Parathyroid adenoma (tissue), 2 donors: Measurements from ENCODE around the gene CDH4.

Experiments
- H2AFZ ChIP-seq: fragments of 300-600 bp; sonication (generic); one replicate; pipeline ENCODE4 v1.7.0; 2017; ENCODE audit warnings: antibody characterized with exemption, mild to moderate bottlenecking
- H3K27ac ChIP-seq: fragments of 300-600 bp; sonication (generic); one replicate; pipeline ENCODE4 v1.7.0; 2017
- H3K27me3 ChIP-seq: fragments of 300-600 bp; sonication (generic); one replicate; pipeline ENCODE4 v1.7.0; 2017; ENCODE audit warnings: low read length; ENCODE audit not compliant: control insufficient read depth, insufficient read depth
- H3K36me3 ChIP-seq: fragments of 300-600 bp; sonication (generic); one replicate; pipeline ENCODE4 v1.7.0; 2017; ENCODE audit warnings: low read length; ENCODE audit not compliant: control insufficient read depth, insufficient read depth
- H3K4me1 ChIP-seq: fragments of 300-600 bp; sonication (generic); one replicate; pipeline ENCODE4 v1.7.0; 2017; ENCODE audit warnings: control low read depth
- H3K4me2 ChIP-seq: fragments of 300-600 bp; sonication (generic); one replicate; pipeline ENCODE4 v1.7.0; 2017; ENCODE audit warnings: low read length
- H3K4me3 ChIP-seq: fragments of 300-600 bp; sonication (generic); one replicate; pipeline ENCODE4 v1.7.0; 2017; ENCODE audit warnings: low read depth, low read length
- H3K79me2 ChIP-seq: fragments of 300-600 bp; sonication (generic); one replicate; pipeline ENCODE4 v1.7.0; 2017; ENCODE audit warnings: control low read depth
- H3K9ac ChIP-seq: fragments of 300-600 bp; sonication (generic); one replicate; pipeline ENCODE4 v1.7.0; 2017; ENCODE audit warnings: mild to moderate bottlenecking
- H3K9me3 ChIP-seq: fragments of 300-600 bp; sonication (generic); one replicate; pipeline ENCODE4 v1.7.0; 2017; ENCODE audit warnings: low read length; ENCODE audit not compliant: control insufficient read depth
- CTCF ChIP-seq: fragments of 300-600 bp; sonication (generic); IDR thresholded peaks from one replicate; pipeline ENCODE4 v1.7.0; 2017; ENCODE audit warnings: antibody characterized with exemption, mild to moderate bottlenecking
- donor health status: primary hyperparathyroidism.

CDH4 gene

GRCh38 chr20:61660559-61660958 is 408.5 kb downstream of the CDH4 start:
- TF ChIP-seq CTCF, result no peak
- H3K9ac ChIP-seq, result no peak overlapping the region
- no peak overlapping the region for H3K27ac ChIP-seq
- no peaks in the 10 kb centered on the region for H3K4me1 ChIP-seq
- H2AFZ ChIP-seq, result no peak overlapping the region
- no peaks in the 10 kb centered on the region for H3K36me3 ChIP-seq
- no peak overlapping the region for H3K4me2 ChIP-seq
- H3K79me2 ChIP-seq, result no peaks in the 10 kb centered on the region
- H3K27me3 ChIP-seq, result no peaks in the 10 kb centered on the region
- H3K9me3 ChIP-seq, result no peaks in the 10 kb centered on the region
- no peak overlapping the region for H3K4me3 ChIP-seq

- Histone ChIP-seq H3K79me2 (no peaks in the 10 kb centered on the region), H3K9ac (no peak overlapping the region), H3K9me3 (no peaks in the 10 kb centered on the region), H3K4me2 (no peak overlapping the region), H3K27me3 (no peaks in the 10 kb centered on the region), H3K36me3 (no peaks in the 10 kb centered on the region), H2AFZ (no peak overlapping the region), H3K4me3 (no peak overlapping the region), H3K27ac (no peak overlapping the region), H3K4me1 (no peaks in the 10 kb centered on the region)
- no peak for TF ChIP-seq CTCF
Measured at GRCh38 chr20:61661025-61661424, 409.0 kb downstream of the CDH4 start.

- Histone ChIP-seq H3K27ac (no peak overlapping the region), H2AFZ (no peak overlapping the region), H3K27me3 (no peaks in the 10 kb centered on the region), H3K9me3 (no peaks in the 10 kb centered on the region), H3K4me1 (no peaks in the 10 kb centered on the region), H3K4me2 (no peak overlapping the region), H3K36me3 (no peaks in the 10 kb centered on the region), H3K9ac (no peak overlapping the region), H3K4me3 (no peak overlapping the region), H3K79me2 (no peaks in the 10 kb centered on the region)
- TF ChIP-seq CTCF, result no peak
Measured at GRCh38 chr20:61661583-61661982, 409.5 kb downstream of the CDH4 start.

GRCh38 chr20:61662226-61662967 is 410.3 kb downstream of the CDH4 start:
- H3K9me3 ChIP-seq, result no peaks in the 10 kb centered on the region
- TF ChIP-seq CTCF, result no peak
- H3K27me3 ChIP-seq, result no peaks in the 10 kb centered on the region
- H3K4me3 ChIP-seq, result no peak overlapping the region
- no peak overlapping the region for H2AFZ ChIP-seq
- H3K27ac ChIP-seq, result no peak overlapping the region
- no peaks in the 10 kb centered on the region for H3K36me3 ChIP-seq
- no peak overlapping the region for H3K9ac ChIP-seq
- no peak overlapping the region for H3K4me2 ChIP-seq
- H3K79me2 ChIP-seq, result no peaks in the 10 kb centered on the region
- H3K4me1 ChIP-seq, result no peaks in the 10 kb centered on the region

- H3K4me3 ChIP-seq, result no peak overlapping the region
Measured at GRCh38 chr20:61662968-61663331, 410.9 kb downstream of the CDH4 start.

More at GRCh38 chr20:61662968-61663331, 410.9 kb downstream of the CDH4 start:
- H3K36me3 ChIP-seq, result no peaks in the 10 kb centered on the region
- no peaks in the 10 kb centered on the region for H3K4me1 ChIP-seq
- TF ChIP-seq CTCF, result no peak
- no peak overlapping the region for H3K4me2 ChIP-seq
- H3K9me3 ChIP-seq, result no peaks in the 10 kb centered on the region
- H3K27me3 ChIP-seq, result no peaks in the 10 kb centered on the region
- H3K27ac ChIP-seq, result no peak overlapping the region
- H3K9ac ChIP-seq, result no peak overlapping the region
- no peaks in the 10 kb centered on the region for H3K79me2 ChIP-seq
- no peak overlapping the region for H2AFZ ChIP-seq
